Fibroblast of villous mesenchyme (primary cell): ENCODE results near the gene GMCL1. TPM values are rescaled to one million over a fixed set of nuclear protein-coding genes. Genes with fewer than 3 reads are reported as not detected.

Experiments used
- DNase-seq: peaks from one replicate; pipeline ENCODE4 v3.0.0-alpha.2; 2010; ENCODE audit warnings: low read depth
- H3K4me3 ChIP-seq: 2 replicates; pipeline ENCODE4 v1.5.1; 2011; ENCODE audit warnings: low read depth, mild to moderate bottlenecking, low read length
- CTCF ChIP-seq: IDR thresholded peaks from 2 replicates; pipeline ENCODE4 v1.5.1; 2012; ENCODE audit warnings: low read depth, mild to moderate bottlenecking, low read length; ENCODE audit not compliant: insufficient read depth
- total RNA-seq: library from RNA; depleted of rRNA; stranded (reverse); fragments of >200 nt; gene quantifications from 2 replicates; pipeline ENCODE4 v1.2.3, GENCODE V29; 2012

Gene GMCL1
- 6.8 and 12.5 TPM in 2 replicates for total RNA-seq

- TF ChIP-seq CTCF: no peak
- H3K4me3 ChIP-seq: peak within 1 kb of the TSS; percentile 95
- peak; percentile 96 for DNase-seq
Measured at GRCh38 chr2:69829256-69830044, at the start of gene GMCL1. GMCL1 (plus strand) TSS chr2:69829660; CDS start chr2:69829893, 233 bp downstream.

- no peak for TF ChIP-seq CTCF
- DNase-seq: no peak
Measured at GRCh38 chr2:69780921-69781320, 48.5 kb upstream of the GMCL1 start.

GRCh38 chr2:69781321-69782248 lies 47.9 kb upstream of the GMCL1 start:
- TF ChIP-seq CTCF: no peak
- no peak overlapping the region for H3K4me3 ChIP-seq
- DNase-seq: no peak

More at GRCh38 chr2:69780921-69781320, 48.5 kb upstream of the GMCL1 start:
- H3K4me3 ChIP-seq: no peak overlapping the region

- no peak for DNase-seq
- no peak overlapping the region for H3K4me3 ChIP-seq
- no peak for TF ChIP-seq CTCF
Measured at GRCh38 chr2:69784228-69784627, 45.2 kb upstream of the GMCL1 start.

GRCh38 chr2:69785358-69785757 lies 44.1 kb upstream of the GMCL1 start:
- no peak for TF ChIP-seq CTCF
- no peak overlapping the region for H3K4me3 ChIP-seq
- DNase-seq: no peak

- no peak for TF ChIP-seq CTCF
- no peak for DNase-seq
- no peak overlapping the region for H3K4me3 ChIP-seq
Measured at GRCh38 chr2:69786052-69786560, 43.4 kb upstream of the GMCL1 start.
